ENCODE data around the gene OSBPL6. TPM values are rescaled to one million over a fixed set of nuclear protein-coding genes. Genes with fewer than 3 reads are reported as not detected.

The OSBPL6 gene
- total RNA-seq, 2 donors from 2014 or later = 0.42 to 0.67 TPM

GRCh38 chr2:178426388-178426787, 232.1 kb downstream of the OSBPL6 start:
- H3K36me3 Mint-ChIP-seq (ENCODE audit: low read depth) = peaks cover 15% of the 10 kb centered on the region
- DNase-seq (no peak), ATAC-seq (no peak)
- H3K27ac Mint-ChIP-seq = no peak overlapping the region
- H3K4me1 Mint-ChIP-seq = no peaks in the 10 kb centered on the region
- no peaks in the 10 kb centered on the region for H3K27me3 Mint-ChIP-seq
- no peaks in the 10 kb centered on the region for H3K9me3 ChIP-seq (ENCODE audit: control insufficient read depth, low read length, poor library complexity, severe bottlenecking)
- no peak overlapping the region for H3K4me3 Mint-ChIP-seq

DNA sequence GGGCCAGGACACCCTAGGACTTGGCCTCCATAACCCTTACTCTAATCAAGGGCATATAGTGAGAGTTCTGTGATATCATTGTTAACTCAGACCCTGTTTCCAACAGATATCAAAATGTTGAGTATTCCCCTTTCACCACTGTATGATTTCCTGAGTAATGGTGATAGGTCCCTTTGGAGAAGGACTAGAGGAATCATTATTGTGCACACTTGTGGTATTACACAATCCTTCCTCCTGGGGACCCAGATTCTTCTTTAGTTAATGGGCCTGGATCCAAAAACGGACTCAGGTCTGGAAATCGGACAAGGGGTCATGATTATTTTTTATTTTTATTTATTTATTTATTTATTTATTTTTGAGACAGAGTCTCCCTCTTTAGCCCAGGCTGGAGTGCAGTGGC, 233.1 kb downstream of the OSBPL6 start:
- Mint-ChIP-seq H3K27ac (no peak overlapping the region), H3K36me3 (ENCODE audit: low read depth) (peaks cover 15% of the 10 kb centered on the region), H3K4me3 (no peak overlapping the region), H3K4me1 (no peaks in the 10 kb centered on the region), H3K27me3 (no peaks in the 10 kb centered on the region)
- ATAC-seq (no peak), DNase-seq (no peak)
- no peaks in the 10 kb centered on the region for H3K9me3 ChIP-seq (ENCODE audit: control insufficient read depth, low read length, poor library complexity, severe bottlenecking)

GRCh38 chr2:178428396-178428806, 234.1 kb downstream of the OSBPL6 start:
- H3K4me1 Mint-ChIP-seq = no peaks in the 10 kb centered on the region
- no peaks in the 10 kb centered on the region for H3K9me3 ChIP-seq (ENCODE audit: control insufficient read depth, low read length, poor library complexity, severe bottlenecking)
- ATAC-seq (no peak), DNase-seq (no peak)
- no peak overlapping the region for H3K4me3 Mint-ChIP-seq
- H3K27me3 Mint-ChIP-seq = no peaks in the 10 kb centered on the region
- H3K27ac Mint-ChIP-seq = no peak overlapping the region
- H3K36me3 Mint-ChIP-seq (ENCODE audit: low read depth) = peaks cover 15% of the 10 kb centered on the region

- H3K9me3 ChIP-seq (ENCODE audit: control insufficient read depth, low read length, poor library complexity, severe bottlenecking) = no peaks in the 10 kb centered on the region
- no peaks in the 10 kb centered on the region for H3K4me1 Mint-ChIP-seq
- H3K36me3 Mint-ChIP-seq (ENCODE audit: low read depth) = peaks cover 15% of the 10 kb centered on the region
- no peaks in the 10 kb centered on the region for H3K27me3 Mint-ChIP-seq
- ATAC-seq (peak; percentile 28), DNase-seq (no peak)
- H3K27ac Mint-ChIP-seq = no peak overlapping the region
- H3K4me3 Mint-ChIP-seq = peak overlapping the region; percentile 62
These were observed 235.0 kb downstream of the OSBPL6 start for GRCh38 chr2:178429336-178429735.

DNA sequence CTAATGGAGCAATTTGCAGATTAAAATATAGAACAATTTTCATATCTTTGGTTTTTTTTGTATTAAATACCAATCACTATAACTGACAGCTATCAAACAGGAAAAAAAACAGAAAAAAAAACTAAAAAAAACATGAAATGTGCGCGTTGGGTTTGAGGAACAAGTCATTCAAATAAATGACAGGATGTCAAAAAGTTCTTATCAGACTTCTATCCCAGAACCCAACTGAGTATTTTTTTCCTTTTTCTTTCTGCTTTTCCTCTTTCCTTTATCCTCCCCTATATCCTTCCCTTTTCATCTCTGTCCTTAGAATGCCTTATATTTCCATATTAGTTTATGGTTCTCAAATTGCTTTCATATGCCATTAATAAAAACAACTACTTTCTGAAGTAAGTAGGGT, 242.3 kb downstream of the OSBPL6 start:
- Mint-ChIP-seq H3K36me3 (ENCODE audit: low read depth) (peaks cover 15% of the 10 kb centered on the region), H3K27me3 (no peaks in the 10 kb centered on the region), H3K27ac (no peak overlapping the region), H3K4me3 (no peak overlapping the region), H3K4me1 (peaks cover 11% of the 10 kb centered on the region)
- no peaks in the 10 kb centered on the region for H3K9me3 ChIP-seq (ENCODE audit: control insufficient read depth, low read length, poor library complexity, severe bottlenecking)
- ATAC-seq (no peak), DNase-seq (no peak)

GRCh38 chr2:178441426-178441825, 247.1 kb downstream of the OSBPL6 start:
- Mint-ChIP-seq H3K4me3 (no peak overlapping the region), H3K27me3 (no peaks in the 10 kb centered on the region), H3K36me3 (ENCODE audit: low read depth) (peaks cover 16% of the 10 kb centered on the region), H3K27ac (no peak overlapping the region), H3K4me1 (peaks cover 13% of the 10 kb centered on the region)
- DNase-seq = no peak
- H3K9me3 ChIP-seq (ENCODE audit: control insufficient read depth, low read length, poor library complexity, severe bottlenecking) = no peaks in the 10 kb centered on the region
- no peak for ATAC-seq

- DNase-seq = no peak
- H3K36me3 Mint-ChIP-seq (ENCODE audit: low read depth) = peaks cover 6% of the 10 kb centered on the region
- no peak for ATAC-seq
- peaks cover 29% of the 10 kb centered on the region for H3K4me1 Mint-ChIP-seq
- H3K9me3 ChIP-seq (ENCODE audit: control insufficient read depth, low read length, poor library complexity, severe bottlenecking) = no peaks in the 10 kb centered on the region
- peak overlapping the region; percentile 92 for H3K27ac Mint-ChIP-seq
- H3K27me3 Mint-ChIP-seq = no peaks in the 10 kb centered on the region
- H3K4me3 Mint-ChIP-seq = peak overlapping the region; percentile 72
These were observed 254.8 kb downstream of the OSBPL6 start for GRCh38 chr2:178448968-178449661.

- H3K9me3 ChIP-seq (ENCODE audit: control insufficient read depth, low read length, poor library complexity, severe bottlenecking) = no peaks in the 10 kb centered on the region
- H3K4me3 Mint-ChIP-seq = peak overlapping the region; percentile 93
- peak overlapping the region; percentile 92 for H3K27ac Mint-ChIP-seq
- peaks cover 28% of the 10 kb centered on the region for H3K4me1 Mint-ChIP-seq
- DNase-seq = no peak
- H3K27me3 Mint-ChIP-seq = no peaks in the 10 kb centered on the region
- peaks cover 5% of the 10 kb centered on the region for H3K36me3 Mint-ChIP-seq (ENCODE audit: low read depth)
- no peak for ATAC-seq
These were observed 255.6 kb downstream of the OSBPL6 start for GRCh38 chr2:178449700-178450523.

DNA sequence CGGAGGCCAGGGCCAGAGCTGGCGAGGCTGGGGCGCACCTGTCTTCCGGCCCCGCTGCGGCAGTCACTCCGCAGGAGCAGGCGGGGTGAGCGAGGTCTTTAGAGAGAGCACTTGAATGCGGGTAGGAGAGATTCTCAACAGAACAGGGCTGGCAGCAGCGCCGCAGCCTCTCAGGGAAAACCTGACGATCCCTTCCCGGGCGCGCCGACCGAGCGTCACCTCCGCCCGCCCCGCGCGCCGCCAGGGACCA, 256.1 kb downstream of the OSBPL6 start:
- Mint-ChIP-seq H3K36me3 (ENCODE audit: low read depth) (peaks cover 3% of the 10 kb centered on the region), H3K27me3 (no peaks in the 10 kb centered on the region), H3K4me3 (peak overlapping the region; percentile 93), H3K4me1 (peaks cover 25% of the 10 kb centered on the region), H3K27ac (peak overlapping the region; percentile 92)
- H3K9me3 ChIP-seq (ENCODE audit: control insufficient read depth, low read length, poor library complexity, severe bottlenecking) = no peaks in the 10 kb centered on the region
- peak in 2 of 3 donors; percentile 77 to 83 for DNase-seq
- ATAC-seq = peak; percentile 72

DNA sequence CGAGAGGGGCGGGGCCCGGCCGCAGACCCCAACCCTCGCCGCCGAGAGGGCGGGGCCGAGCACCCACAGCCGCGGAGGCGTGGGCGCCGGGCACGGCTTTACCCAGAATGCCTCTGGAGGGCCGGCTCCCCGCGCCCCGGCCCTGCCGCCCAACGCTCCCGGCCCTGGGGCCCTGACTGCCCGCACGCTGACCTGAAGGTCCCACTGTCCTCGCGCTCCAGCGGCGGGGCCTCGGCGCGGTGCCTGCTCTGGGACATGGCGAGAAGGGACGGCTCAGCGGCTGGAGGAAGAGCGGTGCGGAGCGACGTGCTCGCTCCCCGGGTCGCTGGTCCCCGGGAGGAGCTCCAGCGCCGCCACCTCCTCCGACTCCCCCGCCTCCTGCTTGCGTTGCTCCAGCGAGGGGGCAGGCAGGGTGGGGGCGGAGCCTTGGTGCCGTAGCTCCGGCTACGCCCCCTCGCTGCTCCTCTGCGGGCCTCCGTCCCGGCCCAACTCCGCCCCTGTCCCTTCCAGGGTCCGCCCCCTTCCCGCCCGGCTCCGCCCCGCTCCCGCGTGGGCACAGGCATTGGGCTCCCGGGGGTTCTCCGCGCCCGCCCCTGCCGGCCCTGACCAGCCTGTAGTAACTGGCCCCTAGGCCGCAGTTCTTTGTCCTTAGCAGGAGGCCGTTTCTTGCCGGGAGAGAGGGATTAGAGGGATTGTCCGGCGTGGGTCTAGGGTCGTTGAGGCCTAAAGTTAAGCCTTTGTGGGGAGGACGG, 256.6 kb downstream of the OSBPL6 start, which contains the start of the genes PJVK and PRKRA:
Gene PJVK (plus strand): TSS at position 605 of the 752 bp plus-strand sequence. CDS start 2,032 bp downstream, outside the sequence.
Gene PRKRA (minus strand): TSS at position 402 of the 752 bp plus-strand sequence. CDS start 145 bp downstream, at position 257.
- peaks cover 3% of the 10 kb centered on the region for H3K36me3 Mint-ChIP-seq (ENCODE audit: low read depth)
- DNase-seq (peak; percentile 92 to 96 (median 94)), ATAC-seq (peak; percentile 85)
- peak within 1 kb of the TSS; percentile 93 for H3K4me3 Mint-ChIP-seq
- H3K27me3 Mint-ChIP-seq = no peaks in the 10 kb centered on the region
- H3K9me3 ChIP-seq (ENCODE audit: control insufficient read depth, low read length, poor library complexity, severe bottlenecking) = no peaks in the 10 kb centered on the region
- peaks cover 25% of the 10 kb centered on the region for H3K4me1 Mint-ChIP-seq
- H3K27ac Mint-ChIP-seq = peak within 1 kb of the TSS; percentile 92

GRCh38 chr2:178452334-178452733, 258.0 kb downstream of the OSBPL6 start:
- no peak overlapping the region for H3K27ac Mint-ChIP-seq
- peaks cover 3% of the 10 kb centered on the region for H3K36me3 Mint-ChIP-seq (ENCODE audit: low read depth)
- H3K4me3 Mint-ChIP-seq = peak overlapping the region; percentile 39
- DNase-seq (no peak), ATAC-seq (no peak)
- H3K27me3 Mint-ChIP-seq = no peaks in the 10 kb centered on the region
- H3K9me3 ChIP-seq (ENCODE audit: control insufficient read depth, low read length, poor library complexity, severe bottlenecking) = no peaks in the 10 kb centered on the region
- peaks cover 25% of the 10 kb centered on the region for H3K4me1 Mint-ChIP-seq

Data from T-helper 17 cell (primary cell).